K562 (cell line): ENCODE measurements around the gene RPL3. TPM values are rescaled to one million over a fixed set of nuclear protein-coding genes. Genes with fewer than 3 reads are reported as not detected.

Source experiments
- ETV1 ChIP-seq: fragments of 450-650 bp; conservative IDR thresholded peaks from 2 replicates; pipeline ENCODE4 v1.6.1; 2016; ENCODE audit warnings: missing genetic modification characterization, control low read depth, low read depth, missing compliant biosample characterization
- FOXA1 ChIP-seq: fragments of 450-650 bp; IDR thresholded peaks from 2 replicates; pipeline ENCODE4 v1.6.1; 2016; ENCODE audit warnings: mild to moderate bottlenecking, borderline replicate concordance
- HINFP ChIP-seq: fragments of 450-650 bp; conservative IDR thresholded peaks from 2 replicates; pipeline ENCODE4 v1.6.1; 2016; ENCODE audit warnings: missing genetic modification characterization, low read depth, mild to moderate bottlenecking, control low read depth, missing compliant biosample characterization
- POLR2A ChIP-seq: fragments of 450-650 bp; conservative IDR thresholded peaks from 2 replicates; pipeline ENCODE4 v1.6.1; 2016
- POLR2AphosphoS5 ChIP-seq: IDR thresholded peaks from 2 replicates; pipeline ENCODE4 v1.6.1; 2011; ENCODE audit warnings: mild to moderate bottlenecking, low read depth, low read length, moderate library complexity; ENCODE audit not compliant: control insufficient read depth, insufficient read depth
- SMAD3 ChIP-seq: fragments of 450-650 bp; formaldehyde crosslinking; conservative IDR thresholded peaks from 2 replicates; pipeline ENCODE4 v1.4.0; 2020; ENCODE audit warnings: mild to moderate bottlenecking
- ZBTB34 ChIP-seq: fragments of 250-450 bp; sonication (Bioruptor Pico); IDR thresholded peaks from 2 replicates; pipeline ENCODE4 v1.8.0; 2021; ENCODE audit warnings: mild to moderate bottlenecking, moderate library complexity
- ZNF134 ChIP-seq: fragments of 250-450 bp; sonication (Bioruptor Pico); conservative IDR thresholded peaks from 2 replicates; pipeline ENCODE4 v1.4.0; 2020
- ZNF311 ChIP-seq: fragments of 250-450 bp; sonication (Bioruptor Pico); IDR thresholded peaks from 2 replicates; pipeline ENCODE4 v1.4.0; 2020; ENCODE audit warnings: mild to moderate bottlenecking, moderate library complexity
- polyA plus RNA-seq, 8 experiments: library from polyadenylated mRNA; depleted of rRNA in 4 of 8; stranded (reverse) in 5 of 8; unstranded in 3 of 8; fragments of >200 nt; fragmentation: Nextera tagmentation in 2 of 8; fragmentation: Illumina TruSeq in 1 of 8; extraction: Ambion mirVana in 2 of 8; extraction: Trizol in 1 of 8; gene quantifications; 2 replicates each; pipeline versions ENCODE4 v1.2.1 to v1.2.3, GENCODE V29; 2011 to 2014; ENCODE audit warnings: inconsistent platforms in 1 of 8, missing spikeins in 1 of 8
- total RNA-seq, 7 experiments: library from RNA; depleted of rRNA in 6 of 7; stranded (reverse); fragments of >200 nt in 6 of 7; fragmentation: Illumina TruSeq in 2 of 7; extraction: Trizol in 2 of 7; gene quantifications; 2 replicates each; pipeline versions ENCODE4 v1.2.1 to v1.2.3, GENCODE V29; 2011 to 2021; ENCODE audit warnings: low replicate concordance in 1 of 7
- TF ChIP-seq, protein P1 (sequence below), 3 experiments: IDR thresholded peaks in 2 of 3; conservative IDR thresholded peaks in 1 of 3; 2 replicates each; pipeline ENCODE4 v1.5.1; 2011 to 2012; ENCODE audit warnings: low read length in 3 of 3, mild to moderate bottlenecking in 3 of 3, control low read depth in 2 of 3, improper control_type of control experiment in 1 of 3, inconsistent platforms in 1 of 3, low read depth in 1 of 3, mixed read lengths in 1 of 3, moderate library complexity in 1 of 3; ENCODE audit not compliant: insufficient read depth in 2 of 3
- TF ChIP-seq, protein P2 (sequence below), 2 experiments: fragments of 450-650 bp in 1 of 2; sonication (generic) in 1 of 2; formaldehyde crosslinking; conservative IDR thresholded peaks; 2 replicates each; pipeline versions ENCODE4 v1.4.0 to v1.8.1; 2020 to 2022; ENCODE audit warnings: mild to moderate bottlenecking in 1 of 2, missing genetic modification reagents in 1 of 2
- TF ChIP-seq, protein P3 (sequence below): sonication (generic); formaldehyde crosslinking; IDR thresholded peaks from 2 replicates; pipeline ENCODE4 v1.8.1; 2023; ENCODE audit warnings: missing genetic modification reagents, mild to moderate bottlenecking, borderline replicate concordance
- TF ChIP-seq, protein P4 (sequence below): fragments of 250-450 bp; sonication (Bioruptor Pico); IDR thresholded peaks from 2 replicates; pipeline ENCODE4 v1.5.0; 2022; ENCODE audit warnings: mild to moderate bottlenecking

The RPL3 gene
- total and polyA plus RNA-seq, 9 of the 15 experiments (the other 6 are each of a cell fraction or from before 2014, with no cell fraction given), result 1,624 to 4,066 (median 2,565) TPM

GRCh38 chr22:39314251-39314971 is 5.0 kb downstream of the RPL3 start (continued):
- TF ChIP-seq ZBTB34 (CRISPR knock-in tag) (no peak), ETV1 (no peak), HINFP (no peak), POLR2A (peak; percentile 17), SMAD3 (CRISPR knock-in tag) (no peak), POLR2AphosphoS5 (no peak; the same call in 1 of the 2 replicates), ZNF134 (no peak), ZNF311 (CRISPR knock-in tag) (no peak), FOXA1 (no peak)
- TF ChIP-seq, protein P1, sequence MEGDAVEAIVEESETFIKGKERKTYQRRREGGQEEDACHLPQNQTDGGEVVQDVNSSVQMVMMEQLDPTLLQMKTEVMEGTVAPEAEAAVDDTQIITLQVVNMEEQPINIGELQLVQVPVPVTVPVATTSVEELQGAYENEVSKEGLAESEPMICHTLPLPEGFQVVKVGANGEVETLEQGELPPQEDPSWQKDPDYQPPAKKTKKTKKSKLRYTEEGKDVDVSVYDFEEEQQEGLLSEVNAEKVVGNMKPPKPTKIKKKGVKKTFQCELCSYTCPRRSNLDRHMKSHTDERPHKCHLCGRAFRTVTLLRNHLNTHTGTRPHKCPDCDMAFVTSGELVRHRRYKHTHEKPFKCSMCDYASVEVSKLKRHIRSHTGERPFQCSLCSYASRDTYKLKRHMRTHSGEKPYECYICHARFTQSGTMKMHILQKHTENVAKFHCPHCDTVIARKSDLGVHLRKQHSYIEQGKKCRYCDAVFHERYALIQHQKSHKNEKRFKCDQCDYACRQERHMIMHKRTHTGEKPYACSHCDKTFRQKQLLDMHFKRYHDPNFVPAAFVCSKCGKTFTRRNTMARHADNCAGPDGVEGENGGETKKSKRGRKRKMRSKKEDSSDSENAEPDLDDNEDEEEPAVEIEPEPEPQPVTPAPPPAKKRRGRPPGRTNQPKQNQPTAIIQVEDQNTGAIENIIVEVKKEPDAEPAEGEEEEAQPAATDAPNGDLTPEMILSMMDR (IDR thresholded peaks at IDR 0.05 in 2 of 3, conservative IDR thresholded peaks at IDR 0.05 in 1 of 3; ENCODE audit: insufficient read depth in 2 of 3, low read depth in 1 of 3, low read length in 3 of 3), result 0 out of 6 replicates have a peak, but pooled peaks of 2 of the 3 experiments have one; percentile 4 to 25
- TF ChIP-seq, protein P2, sequence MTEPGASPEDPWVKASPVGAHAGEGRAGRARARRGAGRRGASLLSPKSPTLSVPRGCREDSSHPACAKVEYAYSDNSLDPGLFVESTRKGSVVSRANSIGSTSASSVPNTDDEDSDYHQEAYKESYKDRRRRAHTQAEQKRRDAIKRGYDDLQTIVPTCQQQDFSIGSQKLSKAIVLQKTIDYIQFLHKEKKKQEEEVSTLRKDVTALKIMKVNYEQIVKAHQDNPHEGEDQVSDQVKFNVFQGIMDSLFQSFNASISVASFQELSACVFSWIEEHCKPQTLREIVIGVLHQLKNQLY (CRISPR knock-in tag; conservative IDR thresholded peaks at IDR 0.05), result no peak
- TF ChIP-seq, protein P3, sequence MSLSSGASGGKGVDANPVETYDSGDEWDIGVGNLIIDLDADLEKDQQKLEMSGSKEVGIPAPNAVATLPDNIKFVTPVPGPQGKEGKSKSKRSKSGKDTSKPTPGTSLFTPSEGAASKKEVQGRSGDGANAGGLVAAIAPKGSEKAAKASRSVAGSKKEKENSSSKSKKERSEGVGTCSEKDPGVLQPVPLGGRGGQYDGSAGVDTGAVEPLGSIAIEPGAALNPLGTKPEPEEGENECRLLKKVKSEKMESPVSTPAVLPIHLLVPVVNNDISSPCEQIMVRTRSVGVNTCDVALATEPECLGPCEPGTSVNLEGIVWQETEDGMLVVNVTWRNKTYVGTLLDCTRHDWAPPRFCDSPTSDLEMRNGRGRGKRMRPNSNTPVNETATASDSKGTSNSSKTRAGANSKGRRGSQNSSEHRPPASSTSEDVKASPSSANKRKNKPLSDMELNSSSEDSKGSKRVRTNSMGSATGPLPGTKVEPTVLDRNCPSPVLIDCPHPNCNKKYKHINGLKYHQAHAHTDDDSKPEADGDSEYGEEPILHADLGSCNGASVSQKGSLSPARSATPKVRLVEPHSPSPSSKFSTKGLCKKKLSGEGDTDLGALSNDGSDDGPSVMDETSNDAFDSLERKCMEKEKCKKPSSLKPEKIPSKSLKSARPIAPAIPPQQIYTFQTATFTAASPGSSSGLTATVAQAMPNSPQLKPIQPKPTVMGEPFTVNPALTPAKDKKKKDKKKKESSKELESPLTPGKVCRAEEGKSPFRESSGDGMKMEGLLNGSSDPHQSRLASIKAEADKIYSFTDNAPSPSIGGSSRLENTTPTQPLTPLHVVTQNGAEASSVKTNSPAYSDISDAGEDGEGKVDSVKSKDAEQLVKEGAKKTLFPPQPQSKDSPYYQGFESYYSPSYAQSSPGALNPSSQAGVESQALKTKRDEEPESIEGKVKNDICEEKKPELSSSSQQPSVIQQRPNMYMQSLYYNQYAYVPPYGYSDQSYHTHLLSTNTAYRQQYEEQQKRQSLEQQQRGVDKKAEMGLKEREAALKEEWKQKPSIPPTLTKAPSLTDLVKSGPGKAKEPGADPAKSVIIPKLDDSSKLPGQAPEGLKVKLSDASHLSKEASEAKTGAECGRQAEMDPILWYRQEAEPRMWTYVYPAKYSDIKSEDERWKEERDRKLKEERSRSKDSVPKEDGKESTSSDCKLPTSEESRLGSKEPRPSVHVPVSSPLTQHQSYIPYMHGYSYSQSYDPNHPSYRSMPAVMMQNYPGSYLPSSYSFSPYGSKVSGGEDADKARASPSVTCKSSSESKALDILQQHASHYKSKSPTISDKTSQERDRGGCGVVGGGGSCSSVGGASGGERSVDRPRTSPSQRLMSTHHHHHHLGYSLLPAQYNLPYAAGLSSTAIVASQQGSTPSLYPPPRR (CRISPR knock-in tag), result no peak
- TF ChIP-seq, protein P4, sequence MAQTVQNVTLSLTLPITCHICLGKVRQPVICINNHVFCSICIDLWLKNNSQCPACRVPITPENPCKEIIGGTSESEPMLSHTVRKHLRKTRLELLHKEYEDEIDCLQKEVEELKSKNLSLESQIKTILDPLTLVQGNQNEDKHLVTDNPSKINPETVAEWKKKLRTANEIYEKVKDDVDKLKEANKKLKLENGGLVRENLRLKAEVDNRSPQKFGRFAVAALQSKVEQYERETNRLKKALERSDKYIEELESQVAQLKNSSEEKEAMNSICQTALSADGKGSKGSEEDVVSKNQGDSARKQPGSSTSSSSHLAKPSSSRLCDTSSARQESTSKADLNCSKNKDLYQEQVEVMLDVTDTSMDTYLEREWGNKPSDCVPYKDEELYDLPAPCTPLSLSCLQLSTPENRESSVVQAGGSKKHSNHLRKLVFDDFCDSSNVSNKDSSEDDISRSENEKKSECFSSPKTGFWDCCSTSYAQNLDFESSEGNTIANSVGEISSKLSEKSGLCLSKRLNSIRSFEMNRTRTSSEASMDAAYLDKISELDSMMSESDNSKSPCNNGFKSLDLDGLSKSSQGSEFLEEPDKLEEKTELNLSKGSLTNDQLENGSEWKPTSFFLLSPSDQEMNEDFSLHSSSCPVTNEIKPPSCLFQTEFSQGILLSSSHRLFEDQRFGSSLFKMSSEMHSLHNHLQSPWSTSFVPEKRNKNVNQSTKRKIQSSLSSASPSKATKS (CRISPR knock-in tag), result no peak
